HEK293T (cell line): ENCODE measurements around the gene NEIL3.

Source experiments
- ARNT ChIP-seq: fragments of 450-650 bp; IDR thresholded peaks from 2 replicates; pipeline ENCODE4 v1.6.1; 2017; ENCODE audit warnings: mild to moderate bottlenecking
- CTBP1 ChIP-seq: fragments of 450-650 bp; IDR thresholded peaks from 2 replicates; pipeline ENCODE4 v1.6.1; 2016; ENCODE audit warnings: borderline replicate concordance
- FOXM1 ChIP-seq: fragments of 450-650 bp; IDR thresholded peaks from 2 replicates; pipeline ENCODE4 v1.6.1; 2017; ENCODE audit warnings: mild to moderate bottlenecking, borderline replicate concordance
- PKNOX1 ChIP-seq: fragments of 450-650 bp; IDR thresholded peaks from 2 replicates; pipeline ENCODE4 v1.6.1; 2016
- SP1 ChIP-seq: fragments of 450-650 bp; IDR thresholded peaks from 2 replicates; pipeline ENCODE4 v1.6.1; 2017
- SUZ12 ChIP-seq: fragments of 450-650 bp; IDR thresholded peaks from 2 replicates; pipeline ENCODE4 v1.6.1; 2016; ENCODE audit warnings: mild to moderate bottlenecking
- TARDBP ChIP-seq: fragments of 450-650 bp; IDR thresholded peaks from 2 replicates; pipeline ENCODE4 v1.6.1; 2016

GRCh38 chr4:177322266-177322665 lies 12.6 kb downstream of the NEIL3 start:
- no peak for TF ChIP-seq CTBP1
- TF ChIP-seq SP1, result no peak
- TF ChIP-seq FOXM1, result no peak
- no peak for TF ChIP-seq SUZ12
- TF ChIP-seq PKNOX1, result no peak
- TF ChIP-seq TARDBP, result no peak
- TF ChIP-seq ARNT, result no peak
